Measurements from ENCODE around the gene CCDC138.

Gene CCDC138

GRCh38 chr2:108853421-108853820 is 66.8 kb downstream of the CCDC138 start:
- H3K4me3 ChIP-seq (IDR thresholded peaks at IDR 0.05; ENCODE audit: insufficient read depth, low read depth, low read length) = no peak overlapping the region
- no peaks in the 10 kb centered on the region for H4K20me1 ChIP-seq (ENCODE audit: insufficient read depth)
- no peaks in the 10 kb centered on the region for H3K79me2 ChIP-seq (ENCODE audit: insufficient read depth, low read depth)
- no peaks in the 10 kb centered on the region for H3K36me3 ChIP-seq (ENCODE audit: insufficient read depth)
- no peaks in the 10 kb centered on the region for H3K27me3 ChIP-seq (ENCODE audit: insufficient read depth, low read depth)
- TF ChIP-seq CTCF (conservative IDR thresholded peaks at IDR 0.05; ENCODE audit: low read depth, low read length) = no peak
- no peak overlapping the region for H3K27ac ChIP-seq
- H3K4me1 ChIP-seq (ENCODE audit: low read depth, poor library complexity, severe bottlenecking) = no peaks in the 10 kb centered on the region
- no peak overlapping the region for H2AFZ ChIP-seq (ENCODE audit: low read depth)
- H3K4me2 ChIP-seq = no peak overlapping the region
- no peak overlapping the region for H3K9ac ChIP-seq

GRCh38 chr2:108854484-108854883 is 67.9 kb downstream of the CCDC138 start:
- no peak for TF ChIP-seq CTCF (conservative IDR thresholded peaks at IDR 0.05; ENCODE audit: low read depth, low read length)
- no peak overlapping the region for H2AFZ ChIP-seq (ENCODE audit: low read depth)
- no peaks in the 10 kb centered on the region for H3K27me3 ChIP-seq (ENCODE audit: insufficient read depth, low read depth)
- no peak overlapping the region for H3K4me3 ChIP-seq (IDR thresholded peaks at IDR 0.05; ENCODE audit: insufficient read depth, low read depth, low read length)
- H3K36me3 ChIP-seq (ENCODE audit: insufficient read depth) = no peaks in the 10 kb centered on the region
- H3K27ac ChIP-seq = no peak overlapping the region
- no peak overlapping the region for H3K9ac ChIP-seq
- H4K20me1 ChIP-seq (ENCODE audit: insufficient read depth) = no peaks in the 10 kb centered on the region
- H3K79me2 ChIP-seq (ENCODE audit: insufficient read depth, low read depth) = no peaks in the 10 kb centered on the region
- H3K4me1 ChIP-seq (ENCODE audit: low read depth, poor library complexity, severe bottlenecking) = no peaks in the 10 kb centered on the region
- H3K4me2 ChIP-seq = no peak overlapping the region

- H4K20me1 ChIP-seq (ENCODE audit: insufficient read depth) = no peaks in the 10 kb centered on the region
- H3K4me2 ChIP-seq = no peak overlapping the region
- H3K4me1 ChIP-seq (ENCODE audit: low read depth, poor library complexity, severe bottlenecking) = no peaks in the 10 kb centered on the region
- no peak overlapping the region for H3K9ac ChIP-seq
- no peak for TF ChIP-seq CTCF (conservative IDR thresholded peaks at IDR 0.05; ENCODE audit: low read depth, low read length)
- no peak overlapping the region for H3K27ac ChIP-seq
- H3K36me3 ChIP-seq (ENCODE audit: insufficient read depth) = no peaks in the 10 kb centered on the region
- no peaks in the 10 kb centered on the region for H3K79me2 ChIP-seq (ENCODE audit: insufficient read depth, low read depth)
- H3K27me3 ChIP-seq (ENCODE audit: insufficient read depth, low read depth) = no peaks in the 10 kb centered on the region
- H2AFZ ChIP-seq (ENCODE audit: low read depth) = no peak overlapping the region
- no peak overlapping the region for H3K4me3 ChIP-seq (IDR thresholded peaks at IDR 0.05; ENCODE audit: insufficient read depth, low read depth, low read length)
Measured at GRCh38 chr2:108855194-108855593, 68.6 kb downstream of the CCDC138 start.

- no peaks in the 10 kb centered on the region for H3K36me3 ChIP-seq (ENCODE audit: insufficient read depth)
- H3K79me2 ChIP-seq (ENCODE audit: insufficient read depth, low read depth) = no peaks in the 10 kb centered on the region
- no peak overlapping the region for H3K27ac ChIP-seq
- no peak overlapping the region for H3K4me3 ChIP-seq (IDR thresholded peaks at IDR 0.05; ENCODE audit: insufficient read depth, low read depth, low read length)
- no peaks in the 10 kb centered on the region for H3K4me1 ChIP-seq (ENCODE audit: low read depth, poor library complexity, severe bottlenecking)
- no peak overlapping the region for H3K4me2 ChIP-seq
- TF ChIP-seq CTCF (conservative IDR thresholded peaks at IDR 0.05; ENCODE audit: low read depth, low read length) = no peak
- no peaks in the 10 kb centered on the region for H3K27me3 ChIP-seq (ENCODE audit: insufficient read depth, low read depth)
- no peaks in the 10 kb centered on the region for H4K20me1 ChIP-seq (ENCODE audit: insufficient read depth)
- H3K9ac ChIP-seq = no peak overlapping the region
- H2AFZ ChIP-seq (ENCODE audit: low read depth) = no peak overlapping the region
Measured at GRCh38 chr2:108858894-108859293, 72.3 kb downstream of the CCDC138 start.
